Kidney (tissue), 14 donors: ENCODE measurements around the gene KRTAP5-6. TPM values are rescaled to one million over a fixed set of nuclear protein-coding genes. Genes with fewer than 3 reads are reported as not detected.
A peak's percentile ranks its signal among the peaks of the same experiment; 100 is the strongest.

ENCODE experiments used
- DNase-seq, 5 donors: peaks; one replicate each; pipeline ENCODE4 v3.0.0-alpha.2; 2013 to 2020
- FAIRE-seq: peaks from 2 replicates; lab custom pipeline; 2012; peaks lifted over from hg19 to GRCh38; lab: Jason Lieb, UNC
- H3K27ac ChIP-seq, 2 donors: one replicate each; pipeline ENCODE4 v1.7.0; 2013; ENCODE audit warnings: low read depth in 2 of 2, low read length in 2 of 2, inconsistent platforms in 1 of 2
- H3K27me3 ChIP-seq: one replicate; pipeline ENCODE4 v1.7.1; 2013; ENCODE audit warnings: low read length, inconsistent platforms; ENCODE audit not compliant: control insufficient read depth, insufficient read depth
- H3K36me3 ChIP-seq, 3 donors: one replicate each; pipeline versions ENCODE4 v1.7.0 to v1.7.1; 2013; ENCODE audit warnings: low read length in 3 of 3, control low read depth in 1 of 3, inconsistent platforms in 1 of 3; ENCODE audit not compliant: insufficient read depth in 3 of 3, control insufficient read depth in 2 of 3
- H3K4me1 ChIP-seq, 3 donors: one replicate each; pipeline versions ENCODE4 v1.7.0 to v1.7.1; 2013; ENCODE audit warnings: low read length in 3 of 3, inconsistent platforms in 1 of 3, low read depth in 1 of 3; ENCODE audit not compliant: control insufficient read depth in 2 of 3, insufficient read depth in 2 of 3
- H3K4me3 ChIP-seq, 3 donors: one replicate each; pipeline versions ENCODE4 v1.7.0 to v1.8.1; 2013; ENCODE audit warnings: low read length in 3 of 3, control low read depth in 1 of 3, inconsistent platforms in 1 of 3
- H3K9ac ChIP-seq, 3 donors: one replicate each; pipeline versions ENCODE4 v1.7.0 to v1.7.1; 2013; ENCODE audit warnings: low read length in 3 of 3, control low read depth in 1 of 3, inconsistent platforms in 1 of 3
- H3K9me3 ChIP-seq, 3 donors: one replicate each; pipeline versions ENCODE4 v1.7.0 to v1.7.1; 2013; ENCODE audit warnings: low read length in 3 of 3, control low read depth in 1 of 3, inconsistent platforms in 1 of 3; ENCODE audit not compliant: control insufficient read depth in 2 of 3, insufficient read depth in 1 of 3
- CTCF ChIP-seq: IDR thresholded peaks from 3 replicates; pipeline ENCODE4 v1.5.1; 2012; ENCODE audit warnings: mild to moderate bottlenecking, moderate library complexity, borderline replicate concordance; ENCODE audit not compliant: insufficient read depth; ENCODE audit errors: extremely low read depth
- intact Hi-C: fragments of 100-400 bp; cut with DNase I; formaldehyde crosslinking; loops from one replicate; pipeline ENCODE4 v1.11.1; 2022
- polyA plus RNA-seq: library from polyadenylated mRNA; stranded (reverse); fragments of 350-450 nt; fragmentation: Illumina TruSeq; extraction: RNeasy Lipid Tissue Mini Kit (QIAGEN cat#74804); gene quantifications from one replicate; pipeline ENCODE4 v1.2.3, GENCODE V29; 2014; ENCODE audit warnings: low read depth, low replicate concordance; ENCODE audit not compliant: insufficient read depth
- total RNA-seq: library from RNA; stranded (reverse); fragmentation: NEBNext Ultra II Directional; extraction: Animal tissue kit (Norgen Biotek cat#: 25700); gene quantifications from one replicate; pipeline ENCODE4 v1.2.1, GENCODE V29; 2021
- donor health status: control.
- donor health status: control.
- donor health status: control.
- donor health status: control.
- donor health status: control.
- donor health status: DM: yes; HTN: yes; CAD: no.
- donor health status: Normal renal cell carcinoma (clear cell type).

KRTAP5-6 gene
- total and polyA plus RNA-seq, 2 donors from 2014 or later, result not detected

GRCh38 chr11:1741741-1742140, 44.7 kb downstream of the KRTAP5-6 start:
- Histone ChIP-seq H3K27ac (no peak overlapping the region), H3K4me1 (peaks cover 0 to 20% (median 4%) of the 10 kb centered on the region in 3 donors), H3K36me3 (peaks cover 0 to 5% (median 2%) of the 10 kb centered on the region in 3 donors), H3K9me3 (peaks cover 1 to 2% (median 2%) of the 10 kb centered on the region in 3 donors), H3K27me3 (no peaks in the 10 kb centered on the region), H3K9ac (no peak overlapping the region), H3K4me3 (no peak overlapping the region)
- intact Hi-C loops, result no loop called here
- DNase-seq (peak in 1 of 5 donors; percentile 15), FAIRE-seq (no peak)
- TF ChIP-seq CTCF, result no peak

GRCh38 chr11:1742371-1742770, 45.4 kb downstream of the KRTAP5-6 start:
- Histone ChIP-seq H3K27ac (no peak overlapping the region), H3K4me1 (peaks cover 0 to 20% (median 4%) of the 10 kb centered on the region in 3 donors), H3K9ac (no peak overlapping the region), H3K9me3 (peaks cover 0 to 2% (median 0%) of the 10 kb centered on the region in 3 donors), H3K4me3 (no peak overlapping the region), H3K27me3 (no peaks in the 10 kb centered on the region), H3K36me3 (peaks cover 0 to 5% (median 2%) of the 10 kb centered on the region in 3 donors)
- FAIRE-seq (no peak), DNase-seq (peak in 1 of 5 donors; percentile 9)
- intact Hi-C loops, result no loop called here
- no peak for TF ChIP-seq CTCF

DNA sequence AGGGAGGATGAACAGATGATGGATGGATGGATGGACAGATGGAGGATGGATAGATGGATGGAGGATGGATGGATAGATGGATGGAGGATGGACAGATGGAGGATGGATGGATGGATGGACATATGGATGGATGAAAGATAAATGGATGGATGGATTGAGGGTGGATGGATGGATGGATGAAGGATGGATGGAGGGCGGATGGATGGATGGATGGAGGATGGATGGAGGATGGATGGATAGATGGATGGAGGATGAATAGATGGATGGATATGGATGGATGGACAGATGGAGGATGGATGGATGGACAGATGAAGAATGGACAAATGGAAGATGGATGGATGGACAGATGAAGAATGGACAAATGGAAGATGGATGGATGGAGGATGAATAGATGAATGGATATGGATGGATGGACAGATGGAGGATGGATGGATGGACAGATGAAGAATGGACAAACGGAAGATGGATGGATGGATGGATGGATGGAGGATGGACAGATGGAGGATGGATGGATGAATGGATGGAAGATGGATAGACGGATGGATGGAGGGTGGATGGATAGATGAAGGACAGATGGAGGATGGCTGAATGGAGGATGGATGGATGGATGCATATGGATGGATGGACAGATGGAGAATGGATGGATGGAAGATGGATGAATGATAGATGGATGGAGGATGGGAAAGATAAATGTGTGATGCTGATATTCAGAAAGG, 46.0 kb downstream of the KRTAP5-6 start:
- intact Hi-C loops, result no loop called here
- FAIRE-seq (no peak), DNase-seq (no peak)
- Histone ChIP-seq H3K4me3 (no peak overlapping the region), H3K4me1 (peaks cover 0 to 20% (median 4%) of the 10 kb centered on the region in 3 donors), H3K9ac (no peak overlapping the region), H3K36me3 (peaks cover 0 to 5% (median 2%) of the 10 kb centered on the region in 3 donors), H3K9me3 (peaks cover 0 to 2% (median 0%) of the 10 kb centered on the region in 3 donors), H3K27ac (no peak overlapping the region), H3K27me3 (no peaks in the 10 kb centered on the region)
- no peak for TF ChIP-seq CTCF
